Central memory CD8-positive, alpha-beta T cell (primary cell): ENCODE results near the gene TBX4.

ENCODE experiments used
- ATAC-seq: fragments of 150-1000 bp; cut with Tn5 transposase; replicated peaks from 2 replicates; pipeline ENCODE4 v1.10.0; 2022; ENCODE audit warnings: mild to moderate bottlenecking, moderate FRiP score, moderate number of reproducible peaks; ENCODE audit not compliant: poor library complexity, severe bottlenecking; ENCODE audit errors: extremely low read depth
- DNase-seq, 2 donors: peaks; one replicate each; pipeline ENCODE4 v3.0.0; 2021; ENCODE audit warnings: low spot score in 2 of 2
- H3K27ac Mint-ChIP-seq: one replicate; pipeline ENCODE4 v1.8.0; 2022; ENCODE audit warnings: low read depth, mild to moderate bottlenecking, moderate library complexity, mixed read lengths
- H3K27me3 Mint-ChIP-seq: one replicate; pipeline ENCODE4 v1.8.0; 2022; ENCODE audit warnings: mixed read lengths
- H3K36me3 Mint-ChIP-seq: one replicate; pipeline ENCODE4 v1.8.0; 2022; ENCODE audit warnings: mild to moderate bottlenecking, moderate library complexity, mixed read lengths; ENCODE audit not compliant: insufficient read depth
- H3K4me1 Mint-ChIP-seq: one replicate; pipeline ENCODE4 v1.8.0; 2022; ENCODE audit warnings: mixed read lengths
- H3K4me3 Mint-ChIP-seq: one replicate; pipeline ENCODE4 v1.8.0; 2022; ENCODE audit warnings: mild to moderate bottlenecking, moderate library complexity, mixed read lengths
- H3K9me3 Mint-ChIP-seq: one replicate; pipeline ENCODE4 v1.8.0; 2022; ENCODE audit warnings: mixed read lengths

The TBX4 gene

DNA sequence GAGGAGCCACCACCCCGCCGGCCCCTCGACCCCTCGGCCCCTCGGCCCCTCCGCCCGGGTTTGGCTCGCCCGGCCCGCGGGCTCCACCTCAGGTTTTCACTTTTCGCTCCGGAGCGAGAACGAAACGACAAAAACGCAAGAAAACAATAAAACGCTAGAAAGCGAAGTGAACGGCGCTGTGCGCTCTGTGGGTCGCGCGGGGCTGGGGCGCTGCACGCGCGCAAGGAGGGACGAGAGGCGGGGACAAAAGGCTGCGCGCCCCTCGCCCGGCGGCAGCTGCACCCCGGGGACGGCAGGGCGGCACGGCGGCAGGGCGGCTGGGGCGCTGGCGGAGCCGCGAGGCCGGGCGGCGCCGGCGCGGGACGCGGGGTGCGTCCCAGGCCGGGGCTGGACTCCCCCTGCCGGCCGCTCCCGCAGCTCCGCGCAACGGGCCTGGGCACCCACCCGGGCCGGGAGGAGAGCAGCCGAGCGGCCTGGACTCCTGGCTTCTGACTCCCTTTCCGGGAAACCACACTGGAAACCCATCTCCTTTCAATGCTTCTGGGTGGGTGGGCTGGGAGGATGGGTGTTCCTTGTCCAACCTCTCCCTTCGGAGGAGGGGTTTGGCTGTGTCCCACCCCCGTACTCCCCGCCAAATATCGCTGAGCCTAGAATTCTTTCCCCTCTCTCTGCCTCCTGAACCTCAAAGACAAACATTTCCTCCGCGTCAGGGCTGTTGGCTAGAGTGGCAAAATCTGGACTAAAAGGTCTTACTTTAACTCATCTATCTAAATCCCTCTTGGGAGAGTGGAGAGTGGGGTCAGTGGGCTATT, 42.7 kb upstream of the TBX4 start:
- Mint-ChIP-seq H3K27ac (no peak overlapping the region), H3K4me3 (peak overlapping the region; percentile 74), H3K4me1 (peaks cover 15% of the 10 kb centered on the region), H3K36me3 (peaks cover 9% of the 10 kb centered on the region), H3K9me3 (no peaks in the 10 kb centered on the region), H3K27me3 (peaks cover 45% of the 10 kb centered on the region)
- ATAC-seq (no peak), DNase-seq (no peak)

DNA sequence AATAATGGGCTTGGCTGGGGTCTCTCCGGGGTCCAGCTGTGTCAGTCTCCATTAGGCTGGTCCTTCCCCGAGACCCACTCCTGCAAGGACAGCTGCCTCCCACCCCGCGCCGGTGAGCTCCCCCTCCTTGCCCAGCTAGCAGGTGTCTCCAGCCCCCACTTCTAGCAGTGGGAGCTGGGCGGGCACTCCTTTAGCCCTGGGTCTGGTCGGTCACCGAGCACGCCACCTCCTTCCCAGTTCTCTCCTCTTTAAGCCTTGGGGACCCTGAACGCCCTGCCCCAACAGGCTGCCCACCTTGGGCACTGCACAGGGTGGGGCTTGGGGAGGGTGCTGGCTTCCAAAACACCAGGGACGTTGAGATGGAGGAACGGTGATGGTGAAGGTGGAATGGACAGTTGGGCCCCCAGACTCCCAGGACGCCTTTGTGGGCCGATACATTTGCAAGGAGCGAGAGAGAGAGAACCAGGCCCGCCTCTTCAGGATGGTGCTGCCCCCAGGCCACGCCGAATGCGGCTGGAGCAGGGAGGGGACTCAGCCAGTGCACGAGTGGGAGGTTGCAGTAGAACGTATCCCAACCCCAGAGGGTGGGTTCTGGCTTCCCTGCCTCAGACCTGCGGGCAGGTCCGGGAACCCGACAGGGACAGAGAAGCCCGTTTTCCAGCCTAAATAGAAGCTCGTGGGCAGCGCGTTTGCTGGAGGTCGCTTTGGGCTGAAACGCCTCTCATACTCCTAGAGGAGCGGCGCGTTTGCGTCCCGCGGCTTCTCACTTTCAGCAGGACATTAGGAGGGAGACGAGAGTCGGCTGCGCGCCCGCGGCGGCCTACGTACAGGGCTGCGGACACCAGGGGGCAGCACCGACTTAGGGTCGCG, 41.8 kb upstream of the TBX4 start:
- no peaks in the 10 kb centered on the region for H3K9me3 Mint-ChIP-seq
- H3K36me3 Mint-ChIP-seq: peaks cover 9% of the 10 kb centered on the region
- H3K27ac Mint-ChIP-seq: no peak overlapping the region
- H3K27me3 Mint-ChIP-seq: peaks cover 44% of the 10 kb centered on the region
- peak overlapping the region; percentile 74 for H3K4me3 Mint-ChIP-seq
- H3K4me1 Mint-ChIP-seq: peaks cover 15% of the 10 kb centered on the region
- ATAC-seq (peak; percentile 54), DNase-seq (peak; percentile 62 to 73)

DNA sequence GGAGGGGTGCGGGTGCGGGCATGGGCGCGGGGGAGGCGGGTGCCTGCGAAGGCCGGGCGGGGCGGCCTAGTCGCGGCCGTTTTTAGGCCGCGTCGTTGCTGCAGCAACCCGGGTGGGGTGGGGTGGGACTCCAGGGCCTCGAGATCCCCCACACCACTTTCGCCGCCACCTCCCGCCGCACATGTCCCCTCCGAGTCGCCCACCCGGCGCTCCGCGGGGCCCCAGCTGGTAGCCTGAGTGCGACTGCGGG, 41.3 kb upstream of the TBX4 start:
- DNase-seq (no peak), ATAC-seq (no peak)
- H3K27ac Mint-ChIP-seq: no peak overlapping the region
- H3K27me3 Mint-ChIP-seq: peaks cover 43% of the 10 kb centered on the region
- H3K9me3 Mint-ChIP-seq: no peaks in the 10 kb centered on the region
- peak overlapping the region; percentile 74 for H3K4me3 Mint-ChIP-seq
- H3K4me1 Mint-ChIP-seq: peaks cover 15% of the 10 kb centered on the region
- H3K36me3 Mint-ChIP-seq: peaks cover 9% of the 10 kb centered on the region

GRCh38 chr17:61411261-61412142, 40.7 kb upstream of the TBX4 start:
- Mint-ChIP-seq H3K27me3 (peaks cover 38% of the 10 kb centered on the region), H3K27ac (no peak overlapping the region), H3K4me1 (peaks cover 15% of the 10 kb centered on the region), H3K4me3 (peak overlapping the region; percentile 74), H3K9me3 (no peaks in the 10 kb centered on the region), H3K36me3 (peaks cover 9% of the 10 kb centered on the region)
- DNase-seq (peak; percentile 16 to 22), ATAC-seq (peak; percentile 12)

- peak; percentile 73 to 83 for DNase-seq
- peaks cover 30% of the 10 kb centered on the region for H3K27me3 Mint-ChIP-seq
- H3K4me3 Mint-ChIP-seq: peak overlapping the region; percentile 74
- H3K9me3 Mint-ChIP-seq: no peaks in the 10 kb centered on the region
- H3K36me3 Mint-ChIP-seq: peaks cover 12% of the 10 kb centered on the region
- H3K27ac Mint-ChIP-seq: no peak overlapping the region
- peaks cover 15% of the 10 kb centered on the region for H3K4me1 Mint-ChIP-seq
- ATAC-seq: peak; percentile 77
Measured at GRCh38 chr17:61412143-61412859, 39.9 kb upstream of the TBX4 start.

DNA sequence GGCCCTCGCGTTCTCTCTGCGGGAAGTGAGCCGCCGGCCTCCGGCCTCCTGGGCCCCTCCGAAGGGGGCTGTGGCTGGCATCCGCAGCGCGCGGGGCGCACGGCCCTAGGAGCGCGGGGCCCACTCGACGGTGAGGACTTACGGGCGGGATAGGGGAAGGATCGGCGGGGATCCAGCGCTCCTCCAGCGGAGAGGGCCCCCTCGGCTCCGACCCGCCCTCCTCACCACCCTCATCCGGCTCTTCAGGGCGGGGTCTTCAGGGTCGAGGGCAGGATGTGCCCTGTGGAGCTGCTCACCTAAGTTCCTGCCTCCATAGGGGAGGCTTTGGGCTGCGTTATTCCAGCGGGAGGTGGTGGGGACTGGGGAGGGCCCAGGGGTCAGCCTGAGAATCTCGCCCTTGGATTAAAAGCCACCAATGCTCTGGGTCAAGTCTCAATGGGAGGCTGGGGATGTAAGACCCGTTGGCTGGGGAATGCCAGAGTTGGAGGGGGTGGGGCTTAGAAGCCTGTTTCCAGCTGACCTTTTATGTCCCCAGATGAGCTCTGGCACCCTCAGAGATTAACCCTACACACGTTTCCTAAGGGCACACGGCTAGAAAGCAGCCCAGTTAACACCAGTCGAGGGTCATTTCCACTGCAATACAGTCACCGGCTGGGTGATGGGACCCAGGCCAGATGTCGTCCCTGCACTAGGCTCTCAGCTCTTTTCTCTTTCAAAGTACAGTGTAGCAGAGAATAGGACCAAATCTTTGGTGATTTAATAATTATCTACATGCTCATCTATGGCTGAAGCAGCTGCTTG, 39.2 kb upstream of the TBX4 start:
- no peak for DNase-seq
- no peak overlapping the region for H3K27ac Mint-ChIP-seq
- ATAC-seq: no peak
- peaks cover 12% of the 10 kb centered on the region for H3K36me3 Mint-ChIP-seq
- H3K27me3 Mint-ChIP-seq: peaks cover 22% of the 10 kb centered on the region
- peaks cover 15% of the 10 kb centered on the region for H3K4me1 Mint-ChIP-seq
- no peaks in the 10 kb centered on the region for H3K9me3 Mint-ChIP-seq
- H3K4me3 Mint-ChIP-seq: peak overlapping the region; percentile 74

GRCh38 chr17:61413661-61414126, 38.5 kb upstream of the TBX4 start:
- ATAC-seq (no peak), DNase-seq (no peak)
- Mint-ChIP-seq H3K27ac (no peak overlapping the region), H3K4me3 (peak overlapping the region; percentile 74), H3K4me1 (peaks cover 12% of the 10 kb centered on the region), H3K36me3 (peaks cover 9% of the 10 kb centered on the region), H3K27me3 (peaks cover 17% of the 10 kb centered on the region), H3K9me3 (no peaks in the 10 kb centered on the region)

GRCh38 chr17:61414141-61414935, 37.9 kb upstream of the TBX4 start:
- ATAC-seq (no peak), DNase-seq (no peak)
- Mint-ChIP-seq H3K4me1 (peaks cover 10% of the 10 kb centered on the region), H3K9me3 (no peaks in the 10 kb centered on the region), H3K4me3 (no peak overlapping the region), H3K27ac (no peak overlapping the region), H3K27me3 (peaks cover 19% of the 10 kb centered on the region), H3K36me3 (peaks cover 8% of the 10 kb centered on the region)

GRCh38 chr17:61414936-61415251, 37.3 kb upstream of the TBX4 start:
- Mint-ChIP-seq H3K9me3 (no peaks in the 10 kb centered on the region), H3K4me1 (peaks cover 8% of the 10 kb centered on the region), H3K4me3 (no peak overlapping the region), H3K36me3 (peaks cover 6% of the 10 kb centered on the region), H3K27ac (no peak overlapping the region), H3K27me3 (peaks cover 22% of the 10 kb centered on the region)
- no peak for DNase-seq
- ATAC-seq: no peak

- ATAC-seq (no peak), DNase-seq (no peak)
- H3K4me1 Mint-ChIP-seq: peaks cover 1% of the 10 kb centered on the region
- H3K4me3 Mint-ChIP-seq: no peak overlapping the region
- H3K9me3 Mint-ChIP-seq: no peaks in the 10 kb centered on the region
- H3K27me3 Mint-ChIP-seq: peaks cover 22% of the 10 kb centered on the region
- H3K36me3 Mint-ChIP-seq: peaks cover 7% of the 10 kb centered on the region
- H3K27ac Mint-ChIP-seq: no peak overlapping the region
Measured at GRCh38 chr17:61415374-61416210, 36.6 kb upstream of the TBX4 start.
